ENCODE data around the gene GADD45B. TPM values are rescaled to one million over a fixed set of nuclear protein-coding genes. Genes with fewer than 3 reads are reported as not detected.

GADD45B gene
- total RNA-seq, 1 experiment from 2014 or later, result 16.2 TPM

DNA sequence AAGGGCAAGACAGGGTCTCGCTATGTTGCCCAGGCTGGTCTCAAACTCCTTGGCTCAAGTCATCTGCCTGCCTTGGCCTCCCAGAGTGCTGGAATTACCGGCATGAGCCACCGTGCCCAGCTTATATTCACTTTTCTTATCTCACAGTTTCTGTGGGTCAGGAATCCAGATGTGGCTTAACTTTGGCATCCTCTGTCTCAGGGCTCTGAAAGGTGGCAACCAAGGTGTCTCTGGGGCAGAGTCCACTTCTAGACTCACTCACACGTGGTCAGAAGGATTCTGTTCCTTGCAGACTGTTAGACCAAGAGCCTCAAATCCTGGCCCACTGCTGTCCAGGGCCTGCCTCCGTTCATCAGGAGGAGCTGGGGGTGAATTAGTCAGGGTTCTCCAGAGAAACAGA lies 11.5 kb upstream of the GADD45B start:
- Histone ChIP-seq H3K23me2 (ENCODE audit: insufficient read length, low read depth, low read length, poor library complexity, severe bottlenecking) (peaks cover 13% of the 10 kb centered on the region), H4K91ac (ENCODE audit: insufficient read length, low read depth, low read length) (no peak overlapping the region), H3K56ac (ENCODE audit: insufficient read length, low read depth, low read length) (no peak overlapping the region), H3K79me1 (ENCODE audit: insufficient read depth, low read depth, low read length, poor library complexity, severe bottlenecking) (no peaks in the 10 kb centered on the region), H2AK5ac (ENCODE audit: insufficient read length, low read length) (no peak overlapping the region), H2BK5ac (ENCODE audit: insufficient read length, low read length) (no peak overlapping the region), H4K8ac (replicated peaks; ENCODE audit: insufficient read length, low read depth, low read length) (no peak overlapping the region), H3K27ac (ENCODE audit: insufficient read length, low read depth, low read length) (no peak overlapping the region), H2BK15ac (ENCODE audit: low read depth, low read length) (no peak overlapping the region), H4K5ac (ENCODE audit: insufficient read length, low read depth, low read length) (no peak overlapping the region), H2BK12ac (ENCODE audit: insufficient read length, low read depth, low read length) (peak overlapping the region; percentile 96), H3T11ph (ENCODE audit: low read length) (no peak overlapping the region), H3K9ac (ENCODE audit: extremely low read depth, insufficient read length, low read length) (no peak overlapping the region), H3K4ac (ENCODE audit: low read depth, low read length) (no peak overlapping the region), H3K4me2 (ENCODE audit: insufficient read depth, insufficient read length, low read length) (no peak overlapping the region), H3K4me1 (ENCODE audit: insufficient read depth, low read length) (no peaks in the 10 kb centered on the region; the same call in 1 of the 2 replicates), H3K79me2 (ENCODE audit: insufficient read depth, low read length) (no peaks in the 10 kb centered on the region), H2AFZ (ENCODE audit: low read length) (no peak overlapping the region), H3K18ac (ENCODE audit: insufficient read length, low read depth, low read length) (no peak overlapping the region), H3K23ac (ENCODE audit: insufficient read length, low read depth, low read length) (no peak overlapping the region), H3K27me3 (ENCODE audit: insufficient read depth, low read length) (no peaks in the 10 kb centered on the region), H2BK120ac (ENCODE audit: low read depth, low read length, poor library complexity, severe bottlenecking) (no peak overlapping the region), H4K20me1 (ENCODE audit: control insufficient read depth, insufficient read depth, insufficient read length) (no peaks in the 10 kb centered on the region), H3K14ac (ENCODE audit: insufficient read depth, low read length) (no peak overlapping the region), H3K9me3 (ENCODE audit: control insufficient read depth, low read depth, low read length) (no peaks in the 10 kb centered on the region), H2BK20ac (ENCODE audit: low read depth, low read length, poor library complexity, severe bottlenecking) (no peak overlapping the region)
- no CpG with 5 or more reads among the region's 5 CpGs for WGBS (ENCODE audit: extremely low coverage, insufficient read length, low lambda C conversion rate)
- Mint-ChIP-seq H3K27me3 (ENCODE audit: low read depth) (peaks cover 2% of the 10 kb centered on the region), H3K4me3 (no peak overlapping the region), H3K36me3 (ENCODE audit: insufficient read depth in 1 of 3, low read depth in 3 of 3) (no peaks in the 10 kb centered on the region; a peak in 1 of 7 replicates), H3K27ac (no peak overlapping the region), H3K9me3 (no peaks in the 10 kb centered on the region), H3K4me1 (peaks cover 7 to 17% of the 10 kb centered on the region in 2 experiments)
- TF ChIP-seq, protein P1, sequence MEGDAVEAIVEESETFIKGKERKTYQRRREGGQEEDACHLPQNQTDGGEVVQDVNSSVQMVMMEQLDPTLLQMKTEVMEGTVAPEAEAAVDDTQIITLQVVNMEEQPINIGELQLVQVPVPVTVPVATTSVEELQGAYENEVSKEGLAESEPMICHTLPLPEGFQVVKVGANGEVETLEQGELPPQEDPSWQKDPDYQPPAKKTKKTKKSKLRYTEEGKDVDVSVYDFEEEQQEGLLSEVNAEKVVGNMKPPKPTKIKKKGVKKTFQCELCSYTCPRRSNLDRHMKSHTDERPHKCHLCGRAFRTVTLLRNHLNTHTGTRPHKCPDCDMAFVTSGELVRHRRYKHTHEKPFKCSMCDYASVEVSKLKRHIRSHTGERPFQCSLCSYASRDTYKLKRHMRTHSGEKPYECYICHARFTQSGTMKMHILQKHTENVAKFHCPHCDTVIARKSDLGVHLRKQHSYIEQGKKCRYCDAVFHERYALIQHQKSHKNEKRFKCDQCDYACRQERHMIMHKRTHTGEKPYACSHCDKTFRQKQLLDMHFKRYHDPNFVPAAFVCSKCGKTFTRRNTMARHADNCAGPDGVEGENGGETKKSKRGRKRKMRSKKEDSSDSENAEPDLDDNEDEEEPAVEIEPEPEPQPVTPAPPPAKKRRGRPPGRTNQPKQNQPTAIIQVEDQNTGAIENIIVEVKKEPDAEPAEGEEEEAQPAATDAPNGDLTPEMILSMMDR (conservative IDR thresholded peaks at IDR 0.05), result no peak
- no peak for DNase-seq

Measured in H9 (cell line).